ENCODE data around the gene KRT4. TPM values are rescaled to one million over a fixed set of nuclear protein-coding genes. Genes with fewer than 3 reads are reported as not detected.

Gene KRT4
- total and polyA plus RNA-seq, 2 experiments from 2014 or later, result not detected

DNA sequence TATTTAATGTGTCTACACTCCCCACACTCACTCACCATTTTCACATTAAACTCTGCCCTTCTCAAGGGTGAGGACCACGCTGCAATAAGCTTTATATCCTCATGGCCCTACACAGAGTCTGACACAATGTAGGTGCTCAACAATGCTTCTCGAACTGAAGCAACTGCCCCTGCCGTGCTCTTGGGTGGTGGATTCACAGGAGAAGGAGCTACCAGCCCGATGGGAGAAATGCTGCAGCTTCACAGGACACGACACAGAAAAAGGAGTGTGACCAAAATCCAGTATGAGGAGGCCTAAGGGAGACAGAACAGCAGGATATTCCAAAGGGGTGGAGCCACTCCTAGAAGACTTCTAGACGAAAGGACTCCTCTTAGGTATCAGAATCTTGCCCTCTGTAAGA, 11.5 kb downstream of the KRT4 start:
- H3K36me3 ChIP-seq (ENCODE audit: insufficient read depth), result no peaks in the 10 kb centered on the region
- H4K20me1 ChIP-seq (replicated peaks; ENCODE audit: insufficient read depth), result no peaks in the 10 kb centered on the region
- H3K4me2 ChIP-seq, result no peak overlapping the region
- no peak overlapping the region for H2AFZ ChIP-seq
- H3K4me1 ChIP-seq (ENCODE audit: insufficient read depth), result peaks cover 38% of the 10 kb centered on the region
- ATAC-seq (no peak), DNase-seq (ENCODE audit: low spot score) (no peak)
- Mint-ChIP-seq H3K4me3 (no peak overlapping the region), H3K9me3 (no peaks in the 10 kb centered on the region), H3K36me3 (ENCODE audit: low read depth) (no peaks in the 10 kb centered on the region), H3K27me3 (ENCODE audit: insufficient read depth, low read depth, poor library complexity) (peaks cover 5% of the 10 kb centered on the region), H3K27ac (no peak overlapping the region), H3K4me1 (peaks cover 41% of the 10 kb centered on the region)
- no peak overlapping the region for H3K27ac ChIP-seq (ENCODE audit: low read depth)
- H3F3A ChIP-seq (replicated peaks; ENCODE audit: low read depth), result no peaks in the 10 kb centered on the region
- TF ChIP-seq ZNF114 (CRISPR knock-in tag; IDR thresholded peaks at IDR 0.05), result no peak
- no peak for TF ChIP-seq STAT1 (IDR thresholded peaks at IDR 0.05; ENCODE audit: unreplicated experiment)
- TF ChIP-seq, protein P1, sequence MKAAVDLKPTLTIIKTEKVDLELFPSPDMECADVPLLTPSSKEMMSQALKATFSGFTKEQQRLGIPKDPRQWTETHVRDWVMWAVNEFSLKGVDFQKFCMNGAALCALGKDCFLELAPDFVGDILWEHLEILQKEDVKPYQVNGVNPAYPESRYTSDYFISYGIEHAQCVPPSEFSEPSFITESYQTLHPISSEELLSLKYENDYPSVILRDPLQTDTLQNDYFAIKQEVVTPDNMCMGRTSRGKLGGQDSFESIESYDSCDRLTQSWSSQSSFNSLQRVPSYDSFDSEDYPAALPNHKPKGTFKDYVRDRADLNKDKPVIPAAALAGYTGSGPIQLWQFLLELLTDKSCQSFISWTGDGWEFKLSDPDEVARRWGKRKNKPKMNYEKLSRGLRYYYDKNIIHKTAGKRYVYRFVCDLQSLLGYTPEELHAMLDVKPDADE (IDR thresholded peaks at IDR 0.05), result no peak
- TF ChIP-seq, protein P2, sequence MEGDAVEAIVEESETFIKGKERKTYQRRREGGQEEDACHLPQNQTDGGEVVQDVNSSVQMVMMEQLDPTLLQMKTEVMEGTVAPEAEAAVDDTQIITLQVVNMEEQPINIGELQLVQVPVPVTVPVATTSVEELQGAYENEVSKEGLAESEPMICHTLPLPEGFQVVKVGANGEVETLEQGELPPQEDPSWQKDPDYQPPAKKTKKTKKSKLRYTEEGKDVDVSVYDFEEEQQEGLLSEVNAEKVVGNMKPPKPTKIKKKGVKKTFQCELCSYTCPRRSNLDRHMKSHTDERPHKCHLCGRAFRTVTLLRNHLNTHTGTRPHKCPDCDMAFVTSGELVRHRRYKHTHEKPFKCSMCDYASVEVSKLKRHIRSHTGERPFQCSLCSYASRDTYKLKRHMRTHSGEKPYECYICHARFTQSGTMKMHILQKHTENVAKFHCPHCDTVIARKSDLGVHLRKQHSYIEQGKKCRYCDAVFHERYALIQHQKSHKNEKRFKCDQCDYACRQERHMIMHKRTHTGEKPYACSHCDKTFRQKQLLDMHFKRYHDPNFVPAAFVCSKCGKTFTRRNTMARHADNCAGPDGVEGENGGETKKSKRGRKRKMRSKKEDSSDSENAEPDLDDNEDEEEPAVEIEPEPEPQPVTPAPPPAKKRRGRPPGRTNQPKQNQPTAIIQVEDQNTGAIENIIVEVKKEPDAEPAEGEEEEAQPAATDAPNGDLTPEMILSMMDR (conservative IDR thresholded peaks at IDR 0.05; ENCODE audit: low read depth in 2 of 2), result no peak
- TF ChIP-seq, protein P3, sequence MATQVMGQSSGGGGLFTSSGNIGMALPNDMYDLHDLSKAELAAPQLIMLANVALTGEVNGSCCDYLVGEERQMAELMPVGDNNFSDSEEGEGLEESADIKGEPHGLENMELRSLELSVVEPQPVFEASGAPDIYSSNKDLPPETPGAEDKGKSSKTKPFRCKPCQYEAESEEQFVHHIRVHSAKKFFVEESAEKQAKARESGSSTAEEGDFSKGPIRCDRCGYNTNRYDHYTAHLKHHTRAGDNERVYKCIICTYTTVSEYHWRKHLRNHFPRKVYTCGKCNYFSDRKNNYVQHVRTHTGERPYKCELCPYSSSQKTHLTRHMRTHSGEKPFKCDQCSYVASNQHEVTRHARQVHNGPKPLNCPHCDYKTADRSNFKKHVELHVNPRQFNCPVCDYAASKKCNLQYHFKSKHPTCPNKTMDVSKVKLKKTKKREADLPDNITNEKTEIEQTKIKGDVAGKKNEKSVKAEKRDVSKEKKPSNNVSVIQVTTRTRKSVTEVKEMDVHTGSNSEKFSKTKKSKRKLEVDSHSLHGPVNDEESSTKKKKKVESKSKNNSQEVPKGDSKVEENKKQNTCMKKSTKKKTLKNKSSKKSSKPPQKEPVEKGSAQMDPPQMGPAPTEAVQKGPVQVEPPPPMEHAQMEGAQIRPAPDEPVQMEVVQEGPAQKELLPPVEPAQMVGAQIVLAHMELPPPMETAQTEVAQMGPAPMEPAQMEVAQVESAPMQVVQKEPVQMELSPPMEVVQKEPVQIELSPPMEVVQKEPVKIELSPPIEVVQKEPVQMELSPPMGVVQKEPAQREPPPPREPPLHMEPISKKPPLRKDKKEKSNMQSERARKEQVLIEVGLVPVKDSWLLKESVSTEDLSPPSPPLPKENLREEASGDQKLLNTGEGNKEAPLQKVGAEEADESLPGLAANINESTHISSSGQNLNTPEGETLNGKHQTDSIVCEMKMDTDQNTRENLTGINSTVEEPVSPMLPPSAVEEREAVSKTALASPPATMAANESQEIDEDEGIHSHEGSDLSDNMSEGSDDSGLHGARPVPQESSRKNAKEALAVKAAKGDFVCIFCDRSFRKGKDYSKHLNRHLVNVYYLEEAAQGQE (IDR thresholded peaks at IDR 0.05; ENCODE audit: unreplicated experiment), result no peak
- no peak for TF ChIP-seq EZH2phosphoT487 (IDR thresholded peaks at IDR 0.05; ENCODE audit: unreplicated experiment)
- no peak for TF ChIP-seq JUNB (IDR thresholded peaks at IDR 0.05; ENCODE audit: unreplicated experiment)
- TF ChIP-seq POLR2AphosphoS5 (IDR thresholded peaks at IDR 0.05; ENCODE audit: low read depth), result no peak
- no peak for TF ChIP-seq ZNF331 (CRISPR knock-in tag; IDR thresholded peaks at IDR 0.05; ENCODE audit: low read depth)
- H3K4me3 ChIP-seq, result no peak overlapping the region
- H3K27me3 ChIP-seq (ENCODE audit: insufficient read depth), result no peaks in the 10 kb centered on the region
- peaks cover 5% of the 10 kb centered on the region; the same call in 1 of the 2 replicates for H3K9me2 ChIP-seq (ENCODE audit: insufficient read depth)
- H3K79me2 ChIP-seq (replicated peaks; ENCODE audit: insufficient read depth), result no peaks in the 10 kb centered on the region

DNA sequence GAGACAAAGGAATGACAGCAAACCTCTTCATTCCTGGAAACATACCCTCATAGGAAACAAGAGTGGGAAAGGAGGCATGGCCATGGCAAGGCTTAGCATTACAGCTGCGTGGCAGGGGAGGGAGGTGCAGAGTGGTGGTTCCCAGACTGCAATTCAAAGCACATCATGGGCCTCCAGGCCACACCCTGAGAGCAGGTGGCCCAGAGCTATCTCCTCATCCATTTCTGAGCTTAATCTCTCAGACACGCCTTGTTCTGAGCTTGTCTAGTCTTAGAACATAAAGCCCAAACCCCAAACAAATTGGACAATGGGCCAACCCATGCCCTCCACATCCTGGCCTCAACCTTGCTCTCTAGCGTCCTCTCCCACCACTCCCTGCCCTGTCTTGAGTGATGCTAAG, 12.1 kb downstream of the KRT4 start:
- no peaks in the 10 kb centered on the region for H3K27me3 ChIP-seq (ENCODE audit: insufficient read depth)
- DNase-seq (ENCODE audit: low spot score) (no peak), ATAC-seq (no peak)
- H3K27me3 Mint-ChIP-seq (ENCODE audit: insufficient read depth, low read depth, poor library complexity), result peaks cover 4% of the 10 kb centered on the region
- no peak overlapping the region for H3K4me2 ChIP-seq
- no peaks in the 10 kb centered on the region for H4K20me1 ChIP-seq (replicated peaks; ENCODE audit: insufficient read depth)
- no peak overlapping the region for H3K4me3 Mint-ChIP-seq
- peaks cover 38% of the 10 kb centered on the region for H3K4me1 ChIP-seq (ENCODE audit: insufficient read depth)
- no peaks in the 10 kb centered on the region for H3K36me3 Mint-ChIP-seq (ENCODE audit: low read depth)
- no peaks in the 10 kb centered on the region for H3K79me2 ChIP-seq (replicated peaks; ENCODE audit: insufficient read depth)
- no peaks in the 10 kb centered on the region for H3K36me3 ChIP-seq (ENCODE audit: insufficient read depth)
- peaks cover 5% of the 10 kb centered on the region; the same call in 1 of the 2 replicates for H3K9me2 ChIP-seq (ENCODE audit: insufficient read depth)
- no peak overlapping the region for H3K27ac Mint-ChIP-seq
- no peak overlapping the region for H2AFZ ChIP-seq
- H3K4me1 Mint-ChIP-seq, result peaks cover 41% of the 10 kb centered on the region
- no peak overlapping the region for H3K4me3 ChIP-seq
- H3K9me3 Mint-ChIP-seq, result no peaks in the 10 kb centered on the region
- no peaks in the 10 kb centered on the region for H3F3A ChIP-seq (replicated peaks; ENCODE audit: low read depth)
- no peak overlapping the region for H3K27ac ChIP-seq (ENCODE audit: low read depth)
- TF ChIP-seq ZNF114 (CRISPR knock-in tag; IDR thresholded peaks at IDR 0.05) (no peak), NANOG (IDR thresholded peaks at IDR 0.05; ENCODE audit: borderline replicate concordance) (no peak), CREB1 (CRISPR knock-in tag; IDR thresholded peaks at IDR 0.05; ENCODE audit: low read depth) (no peak), EZH2 (IDR thresholded peaks at IDR 0.05; ENCODE audit: low read depth, unreplicated experiment) (no peak), STAT1 (IDR thresholded peaks at IDR 0.05; ENCODE audit: unreplicated experiment) (no peak)
- TF ChIP-seq, protein P3 (IDR thresholded peaks at IDR 0.05; ENCODE audit: unreplicated experiment), result no peak
